Ascending aorta (tissue), 2 donors: Measurements from ENCODE around the gene AFF3. TPM values are rescaled to one million over a fixed set of nuclear protein-coding genes. Genes with fewer than 3 reads are reported as not detected.

ENCODE experiments used
- DNase-seq, 2 donors: peaks; one replicate each; pipeline ENCODE4 v3.0.0-alpha.2; 2019; ENCODE audit warnings: low spot score in 2 of 2
- H3K27ac ChIP-seq, 2 donors: fragments of 200-600 bp; sonication (generic); one replicate each; pipeline ENCODE4 v1.5.1; 2016 to 2017; ENCODE audit warnings: mild to moderate bottlenecking in 1 of 2
- H3K27me3 ChIP-seq: fragments of 200-600 bp; sonication (generic); one replicate; pipeline ENCODE4 v1.5.1; 2017
- H3K36me3 ChIP-seq, 2 donors: fragments of 200-600 bp; sonication (generic); one replicate each; pipeline ENCODE4 v1.5.1; 2016
- H3K4me1 ChIP-seq, 2 donors: fragments of 200-600 bp; sonication (generic); one replicate each; pipeline ENCODE4 v1.5.1; 2016 to 2017; ENCODE audit warnings: mild to moderate bottlenecking in 1 of 2
- H3K4me3 ChIP-seq, 2 donors: fragments of 200-600 bp; sonication (generic); one replicate each; pipeline ENCODE4 v1.5.1; 2016 to 2017; ENCODE audit warnings: mild to moderate bottlenecking in 1 of 2
- H3K9me3 ChIP-seq, 2 donors: fragments of 200-600 bp; sonication (generic); one replicate each; pipeline ENCODE4 v1.5.1; 2016
- intact Hi-C: fragments of 100-400 bp; cut with DNase I; formaldehyde crosslinking; loops from one replicate; pipeline ENCODE4 v1.15.1; 2023
- total RNA-seq: library from RNA; depleted of rRNA; stranded (reverse); fragments of >200 nt; gene quantifications from one replicate; pipeline ENCODE4 v1.1.0, GENCODE V29; 2016
- TF ChIP-seq, protein P1 (sequence below), 3 experiments: fragments of 200-600 bp in 2 of 3; fragments of 450-650 bp in 1 of 3; sonication (generic) in 2 of 3; IDR thresholded peaks; one replicate each; pipeline ENCODE4 v1.5.1; 2016 to 2019; ENCODE audit warnings: antibody characterized with exemption in 3 of 3, mild to moderate bottlenecking in 1 of 3, moderate library complexity in 1 of 3

AFF3 gene
- total RNA-seq, 1 donor from 2014 or later = 7.1 TPM

DNA sequence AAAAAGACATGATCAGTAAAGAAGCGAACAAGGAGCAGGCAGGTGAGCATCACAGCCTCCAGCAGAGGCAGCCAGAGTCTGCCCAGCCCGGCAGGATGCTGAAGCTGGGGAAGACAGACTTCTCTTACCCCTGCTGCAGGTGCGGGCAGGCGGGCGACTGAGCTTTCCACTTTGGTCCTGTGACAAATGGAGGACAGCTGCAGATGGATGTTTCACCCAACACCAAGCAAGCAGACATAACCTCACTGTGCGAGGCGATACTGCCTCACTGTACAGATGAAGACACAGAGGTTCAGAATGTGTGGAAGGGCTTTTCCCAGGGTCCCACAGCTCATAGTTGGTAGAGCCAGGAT is 251.0 kb downstream of the AFF3 start:
- H3K4me1 ChIP-seq = no peaks in the 10 kb centered on the region
- no peaks in the 10 kb centered on the region for H3K9me3 ChIP-seq
- no peak for DNase-seq
- intact Hi-C loops = no loop called here
- no peak overlapping the region for H3K4me3 ChIP-seq
- TF ChIP-seq, protein P1, sequence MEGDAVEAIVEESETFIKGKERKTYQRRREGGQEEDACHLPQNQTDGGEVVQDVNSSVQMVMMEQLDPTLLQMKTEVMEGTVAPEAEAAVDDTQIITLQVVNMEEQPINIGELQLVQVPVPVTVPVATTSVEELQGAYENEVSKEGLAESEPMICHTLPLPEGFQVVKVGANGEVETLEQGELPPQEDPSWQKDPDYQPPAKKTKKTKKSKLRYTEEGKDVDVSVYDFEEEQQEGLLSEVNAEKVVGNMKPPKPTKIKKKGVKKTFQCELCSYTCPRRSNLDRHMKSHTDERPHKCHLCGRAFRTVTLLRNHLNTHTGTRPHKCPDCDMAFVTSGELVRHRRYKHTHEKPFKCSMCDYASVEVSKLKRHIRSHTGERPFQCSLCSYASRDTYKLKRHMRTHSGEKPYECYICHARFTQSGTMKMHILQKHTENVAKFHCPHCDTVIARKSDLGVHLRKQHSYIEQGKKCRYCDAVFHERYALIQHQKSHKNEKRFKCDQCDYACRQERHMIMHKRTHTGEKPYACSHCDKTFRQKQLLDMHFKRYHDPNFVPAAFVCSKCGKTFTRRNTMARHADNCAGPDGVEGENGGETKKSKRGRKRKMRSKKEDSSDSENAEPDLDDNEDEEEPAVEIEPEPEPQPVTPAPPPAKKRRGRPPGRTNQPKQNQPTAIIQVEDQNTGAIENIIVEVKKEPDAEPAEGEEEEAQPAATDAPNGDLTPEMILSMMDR (IDR thresholded peaks at IDR 0.05) = no peak
- no peaks in the 10 kb centered on the region for H3K27me3 ChIP-seq
- no peaks in the 10 kb centered on the region for H3K36me3 ChIP-seq
- no peak overlapping the region for H3K27ac ChIP-seq

DNA sequence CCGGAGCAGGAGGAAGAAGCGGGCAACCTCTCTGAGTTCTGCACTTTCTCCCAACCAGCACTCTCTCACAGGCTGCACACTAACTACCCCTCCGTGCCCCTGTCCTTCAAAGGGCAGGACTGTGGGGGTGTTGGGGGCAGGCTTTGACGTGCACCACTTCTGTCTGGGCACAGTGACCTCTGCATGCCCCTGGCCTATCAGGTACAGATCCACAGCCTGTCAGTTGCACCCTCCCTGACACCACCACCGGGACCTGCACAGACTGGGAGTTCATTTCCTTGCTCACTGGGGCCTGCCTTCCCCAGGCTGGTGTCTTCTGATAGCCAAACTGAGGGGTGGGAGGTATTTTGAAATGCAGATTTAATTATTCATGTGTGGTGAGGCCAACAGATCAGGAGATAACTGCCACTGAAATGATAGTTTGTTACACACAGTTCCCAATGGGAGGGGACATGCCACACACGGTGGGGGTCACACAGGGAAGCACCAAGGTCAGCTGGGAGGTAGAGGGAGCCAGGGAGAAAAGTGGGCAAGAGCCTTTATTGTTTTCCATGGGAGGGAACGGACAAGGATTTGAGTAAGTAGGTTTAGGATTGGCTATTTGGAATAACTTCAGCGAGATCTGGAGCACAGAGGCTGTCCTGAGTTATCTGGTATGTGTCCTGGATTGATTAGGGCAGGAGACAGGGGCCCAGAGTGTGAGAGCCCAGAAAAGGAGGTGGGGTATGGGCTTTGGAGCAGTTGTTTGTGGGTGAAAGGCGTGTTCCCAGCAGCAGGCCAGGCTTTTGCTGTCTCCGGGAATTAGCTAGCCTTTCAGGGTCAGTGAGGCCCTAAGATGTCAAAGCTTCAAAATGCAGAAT is 251.6 kb downstream of the AFF3 start:
- intact Hi-C loops = no loop called here
- H3K4me1 ChIP-seq = no peaks in the 10 kb centered on the region
- H3K27ac ChIP-seq = no peak overlapping the region
- no peaks in the 10 kb centered on the region for H3K9me3 ChIP-seq
- H3K27me3 ChIP-seq = no peaks in the 10 kb centered on the region
- TF ChIP-seq, protein P1 (IDR thresholded peaks at IDR 0.05) = no peak
- no peak for DNase-seq
- H3K4me3 ChIP-seq = no peak overlapping the region
- H3K36me3 ChIP-seq = no peaks in the 10 kb centered on the region

DNA sequence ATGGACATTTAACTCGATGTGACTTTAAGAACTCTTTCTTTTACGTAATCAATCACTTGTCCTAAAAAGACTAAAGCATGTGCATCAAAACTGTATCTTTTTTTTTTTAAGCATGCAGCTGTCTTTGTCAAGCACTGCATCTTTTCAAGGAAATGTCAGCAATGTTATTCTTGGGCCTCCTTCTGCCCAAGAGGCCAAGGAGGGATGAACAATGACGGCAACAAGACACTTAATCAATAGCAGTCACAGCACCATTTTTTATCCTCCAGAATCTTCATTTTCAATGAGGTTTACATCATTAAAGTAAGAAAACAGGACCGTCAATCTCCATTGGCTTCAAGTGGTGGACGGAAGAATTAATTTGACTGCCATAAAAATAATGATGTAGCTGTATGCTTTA is 253.8 kb downstream of the AFF3 start:
- DNase-seq = no peak
- peaks cover 0 to 1% of the 10 kb centered on the region in 2 donors for H3K4me1 ChIP-seq
- no peaks in the 10 kb centered on the region for H3K36me3 ChIP-seq
- no peak overlapping the region for H3K4me3 ChIP-seq
- no peaks in the 10 kb centered on the region for H3K9me3 ChIP-seq
- H3K27me3 ChIP-seq = no peaks in the 10 kb centered on the region
- intact Hi-C loops = no loop called here
- TF ChIP-seq, protein P1 (IDR thresholded peaks at IDR 0.05) = no peak
- H3K27ac ChIP-seq = no peak overlapping the region

DNA sequence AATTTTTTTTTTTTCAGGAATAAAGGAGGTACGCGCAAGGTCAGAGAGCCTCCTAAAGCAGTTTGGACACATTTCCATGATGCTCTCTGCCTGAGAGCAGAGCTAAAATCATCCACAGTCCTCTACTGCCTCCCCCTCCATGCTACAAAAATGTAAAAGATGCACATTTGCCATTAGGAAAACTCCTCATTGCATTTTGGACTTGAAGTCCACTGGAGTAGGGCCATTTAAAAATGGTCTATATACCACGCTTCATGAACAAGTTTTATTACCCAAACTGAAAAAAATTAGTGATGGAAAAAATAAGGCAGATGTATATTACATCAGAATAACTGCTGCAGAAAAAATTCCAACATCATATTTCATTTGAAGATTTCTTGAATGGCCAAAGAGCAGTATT is 256.0 kb downstream of the AFF3 start:
- Histone ChIP-seq H3K27me3 (no peaks in the 10 kb centered on the region), H3K4me3 (no peak overlapping the region), H3K9me3 (no peaks in the 10 kb centered on the region), H3K4me1 (peaks cover 0 to 4% of the 10 kb centered on the region in 2 donors), H3K27ac (no peak overlapping the region), H3K36me3 (no peaks in the 10 kb centered on the region)
- TF ChIP-seq, protein P1 (IDR thresholded peaks at IDR 0.05) = no peak
- intact Hi-C loops = no loop called here
- DNase-seq = no peak

DNA sequence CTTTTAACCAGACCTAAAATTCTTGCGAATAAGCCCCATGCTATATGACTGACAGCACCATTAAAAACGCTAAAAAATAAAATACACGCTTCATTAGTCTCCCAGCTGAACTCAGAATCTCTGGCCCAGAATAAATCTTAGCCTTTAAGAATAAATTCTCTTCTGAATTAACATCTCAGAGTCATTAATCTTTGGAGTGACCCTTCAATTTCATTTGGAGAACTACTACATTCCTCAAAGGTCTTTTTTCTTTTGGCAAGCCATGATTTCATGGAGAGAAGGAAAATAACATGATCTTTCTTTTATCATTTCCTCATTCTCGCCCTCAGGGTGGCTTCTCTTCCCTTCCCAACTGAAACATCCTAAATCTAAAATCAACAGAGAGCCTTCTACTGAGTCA is 259.0 kb downstream of the AFF3 start:
- no peak for DNase-seq

More for the DNA sequence above, 259.0 kb downstream of the AFF3 start:
- H3K27me3 ChIP-seq = no peaks in the 10 kb centered on the region
- TF ChIP-seq, protein P1 (IDR thresholded peaks at IDR 0.05) = no peak
- H3K4me3 ChIP-seq = no peak overlapping the region
- H3K27ac ChIP-seq = no peak overlapping the region
- peaks cover 0 to 11% of the 10 kb centered on the region in 2 donors for H3K4me1 ChIP-seq
- H3K9me3 ChIP-seq = no peaks in the 10 kb centered on the region
- no peaks in the 10 kb centered on the region for H3K36me3 ChIP-seq
- intact Hi-C loops = no loop called here
